HG02763 (cell line): ENCODE results near the gene C12orf43.

ENCODE experiments used
- ATAC-seq: cut with Tn5 transposase; IDR thresholded peaks from one replicate; pipeline ENCODE4 v1.9.1; 2021; ENCODE audit warnings: mild to moderate bottlenecking, moderate library complexity; ENCODE audit not compliant: unreplicated experiment

C12orf43 gene

GRCh38 chr12:121001060-121001459 is 15.2 kb downstream of the C12orf43 start:
- no peak for ATAC-seq

GRCh38 chr12:121000530-121000929 is 15.8 kb downstream of the C12orf43 start:
- no peak for ATAC-seq

- ATAC-seq: no peak
Measured at GRCh38 chr12:120999191-121000120, 16.8 kb downstream of the C12orf43 start.

- no peak for ATAC-seq
Measured at GRCh38 chr12:120998435-120998834, 17.9 kb downstream of the C12orf43 start.

GRCh38 chr12:120997448-120997847 is 18.8 kb downstream of the C12orf43 start:
- no peak for ATAC-seq

GRCh38 chr12:120996133-120996746 is 20.0 kb downstream of the C12orf43 start:
- ATAC-seq: no peak

- ATAC-seq: no peak
Measured at GRCh38 chr12:120994589-120995337, 21.5 kb downstream of the C12orf43 start.

GRCh38 chr12:120994059-120994458 is 22.2 kb downstream of the C12orf43 start:
- ATAC-seq: no peak

GRCh38 chr12:120993496-120993895 is 22.8 kb downstream of the C12orf43 start:
- no peak for ATAC-seq

GRCh38 chr12:120992989-120993388 is 23.3 kb downstream of the C12orf43 start:
- ATAC-seq: no peak

GRCh38 chr12:120991965-120992364 is 24.3 kb downstream of the C12orf43 start:
- ATAC-seq: no peak

GRCh38 chr12:120990487-120991055 is 25.7 kb downstream of the C12orf43 start:
- no peak for ATAC-seq

- no peak for ATAC-seq
Measured at GRCh38 chr12:120989687-120990086, 26.6 kb downstream of the C12orf43 start.

GRCh38 chr12:120988658-120989057 is 27.6 kb downstream of the C12orf43 start:
- no peak for ATAC-seq

- no peak for ATAC-seq
Measured at GRCh38 chr12:120988234-120988633, 28.1 kb downstream of the C12orf43 start.

- ATAC-seq: no peak
Measured at GRCh38 chr12:120984351-120984898, 31.9 kb downstream of the C12orf43 start.

- no peak for ATAC-seq
Measured at GRCh38 chr12:120983759-120984158, 32.5 kb downstream of the C12orf43 start.

- no peak for ATAC-seq
Measured at GRCh38 chr12:120982659-120983058, 33.6 kb downstream of the C12orf43 start.

- ATAC-seq: no peak
Measured at GRCh38 chr12:120981407-120981941, 34.8 kb downstream of the C12orf43 start.

- ATAC-seq: no peak
Measured at GRCh38 chr12:120980800-120981368, 35.4 kb downstream of the C12orf43 start.
